HG02943 (cell line): ENCODE data around the gene DYNLT4.
"Not testable (repeated sequence)": the region's sequence is repeated elsewhere in the genome, so short reads cannot be mapped to it uniquely, and the experiment has no call there.

Experiments used
- ATAC-seq: cut with Tn5 transposase; IDR thresholded peaks from one replicate; pipeline ENCODE4 v1.9.1; 2021; ENCODE audit warnings: mild to moderate bottlenecking, low read depth, moderate library complexity; ENCODE audit not compliant: unreplicated experiment

The DYNLT4 gene

GRCh38 chr1:44829506-44830384 is 22.6 kb upstream of the DYNLT4 start:
- no peak for ATAC-seq

- no peak for ATAC-seq
These were observed 21.8 kb upstream of the DYNLT4 start for GRCh38 chr1:44828841-44829440.

- ATAC-seq = no peak
These were observed 21.0 kb upstream of the DYNLT4 start for GRCh38 chr1:44828003-44828651.

- ATAC-seq = no peak
These were observed 20.2 kb upstream of the DYNLT4 start for GRCh38 chr1:44827197-44828002.

- ATAC-seq = no peak
These were observed 19.4 kb upstream of the DYNLT4 start for GRCh38 chr1:44826375-44827196.

GRCh38 chr1:44824392-44824791 is 17.2 kb upstream of the DYNLT4 start:
- ATAC-seq = not testable (repeated sequence)

GRCh38 chr1:44822981-44823451 is 15.9 kb upstream of the DYNLT4 start:
- no peak for ATAC-seq

- no peak for ATAC-seq
These were observed 15.1 kb upstream of the DYNLT4 start for GRCh38 chr1:44822131-44822701.

- no peak for ATAC-seq
These were observed 14.1 kb upstream of the DYNLT4 start for GRCh38 chr1:44821240-44821715.

- ATAC-seq = no peak
These were observed 13.4 kb upstream of the DYNLT4 start for GRCh38 chr1:44820328-44821239.

GRCh38 chr1:44819608-44820327 is 12.6 kb upstream of the DYNLT4 start:
- peak; percentile 72 for ATAC-seq

- ATAC-seq = no peak
These were observed 12.1 kb upstream of the DYNLT4 start for GRCh38 chr1:44819196-44819607.

- ATAC-seq = no peak
These were observed 10.8 kb upstream of the DYNLT4 start for GRCh38 chr1:44817771-44818495.

- ATAC-seq = no peak
These were observed 10.2 kb upstream of the DYNLT4 start for GRCh38 chr1:44817307-44817706.

GRCh38 chr1:44815926-44816325 is 8.8 kb upstream of the DYNLT4 start:
- not testable (repeated sequence) for ATAC-seq

- no peak for ATAC-seq
These were observed 5.8 kb upstream of the DYNLT4 start for GRCh38 chr1:44812822-44813543.
